DMS 273 treated with DMSO at 0.1 percent for 48 hours (cell line): ENCODE measurements around the gene GALK1.

ENCODE experiments used
- DNase-seq: peaks from one replicate; lab custom pipeline; 2025; lab: John Stamatoyannopoulos, UW

Gene GALK1

GRCh38 chr17:75749545-75750389 is 15.2 kb downstream of the GALK1 start:
- DNase-seq, result no peak

- DNase-seq, result no peak
Measured at GRCh38 chr17:75748706-75749105, 16.3 kb downstream of the GALK1 start.

GRCh38 chr17:75743625-75744206 is 21.3 kb downstream of the GALK1 start:
- no peak for DNase-seq

GRCh38 chr17:75742337-75742736 is 22.7 kb downstream of the GALK1 start:
- no peak for DNase-seq

GRCh38 chr17:75740631-75741077 is 24.3 kb downstream of the GALK1 start:
- DNase-seq, result no peak

- no peak for DNase-seq
Measured at GRCh38 chr17:75740215-75740614, 24.8 kb downstream of the GALK1 start.

- DNase-seq, result no peak
Measured at GRCh38 chr17:75739801-75740200, 25.2 kb downstream of the GALK1 start.

GRCh38 chr17:75739174-75739573 is 25.8 kb downstream of the GALK1 start:
- no peak for DNase-seq

- no peak for DNase-seq
Measured at GRCh38 chr17:75738218-75738802, 26.7 kb downstream of the GALK1 start.

GRCh38 chr17:75737133-75737962 is 27.6 kb downstream of the GALK1 start:
- DNase-seq, result no peak

- DNase-seq, result no peak
Measured at GRCh38 chr17:75736173-75736835, 28.7 kb downstream of the GALK1 start.

- DNase-seq, result no peak
Measured at GRCh38 chr17:75734674-75735294, 30.2 kb downstream of the GALK1 start.

- DNase-seq, result no peak
Measured at GRCh38 chr17:75733471-75733870, 31.5 kb downstream of the GALK1 start.

GRCh38 chr17:75731716-75732498 is 33.1 kb downstream of the GALK1 start:
- DNase-seq, result no peak

- no peak for DNase-seq
Measured at GRCh38 chr17:75731086-75731715, 33.8 kb downstream of the GALK1 start.

GRCh38 chr17:75730065-75730464 is 34.9 kb downstream of the GALK1 start:
- DNase-seq, result no peak

- no peak for DNase-seq
Measured at GRCh38 chr17:75729351-75729750, 35.6 kb downstream of the GALK1 start.

GRCh38 chr17:75727391-75727790 is 37.6 kb downstream of the GALK1 start:
- DNase-seq, result no peak

- DNase-seq, result no peak
Measured at GRCh38 chr17:75725504-75725903, 39.5 kb downstream of the GALK1 start.
